ENCODE data around the gene NACA.

The NACA gene

DNA sequence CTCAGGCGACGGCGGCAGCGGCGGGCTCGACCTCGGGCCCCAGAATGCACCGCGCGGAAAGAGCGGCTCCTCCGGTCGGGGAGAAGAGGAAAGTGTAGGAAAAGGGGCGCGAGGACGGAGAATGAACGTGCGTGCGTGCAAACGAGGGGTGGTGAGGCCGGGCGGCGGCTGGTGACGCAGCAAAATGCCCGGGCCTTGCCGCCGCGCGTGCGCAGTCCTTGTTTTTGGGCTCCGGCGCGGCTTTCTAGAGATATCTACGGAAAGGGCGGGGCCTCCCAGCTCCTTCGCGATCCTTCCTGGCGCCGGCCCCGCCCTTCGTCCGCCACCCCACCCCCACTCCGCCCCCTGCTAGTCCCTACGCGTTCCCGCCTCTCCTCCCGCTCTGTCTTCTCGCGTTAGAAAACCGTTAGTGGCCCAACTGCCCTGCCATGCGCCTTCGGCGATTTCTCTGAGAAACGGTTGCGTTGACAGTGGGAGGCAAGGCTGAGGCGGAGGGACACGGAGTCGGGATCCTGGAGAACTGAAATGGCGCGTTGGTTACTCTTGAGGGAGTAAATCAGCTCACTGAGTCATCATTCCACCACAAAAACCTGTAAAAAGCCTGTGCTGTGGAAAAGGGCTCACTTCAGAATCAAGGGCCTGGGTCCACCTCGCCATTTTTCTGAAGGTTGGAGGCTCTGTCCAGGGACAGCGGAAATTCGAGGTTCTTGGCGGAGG, 36.8 kb downstream of the NACA start, which contains the start of gene PTGES3:
Gene PTGES3 (minus strand): TSS at position 156 of the 717 bp plus-strand sequence. CDS start 285 bp downstream, outside the sequence.
- DNase-seq (ENCODE audit: low read depth in 3 of 3, low spot score in 1 of 3) = peak; percentile 95 to 97 (median 96)

DNA sequence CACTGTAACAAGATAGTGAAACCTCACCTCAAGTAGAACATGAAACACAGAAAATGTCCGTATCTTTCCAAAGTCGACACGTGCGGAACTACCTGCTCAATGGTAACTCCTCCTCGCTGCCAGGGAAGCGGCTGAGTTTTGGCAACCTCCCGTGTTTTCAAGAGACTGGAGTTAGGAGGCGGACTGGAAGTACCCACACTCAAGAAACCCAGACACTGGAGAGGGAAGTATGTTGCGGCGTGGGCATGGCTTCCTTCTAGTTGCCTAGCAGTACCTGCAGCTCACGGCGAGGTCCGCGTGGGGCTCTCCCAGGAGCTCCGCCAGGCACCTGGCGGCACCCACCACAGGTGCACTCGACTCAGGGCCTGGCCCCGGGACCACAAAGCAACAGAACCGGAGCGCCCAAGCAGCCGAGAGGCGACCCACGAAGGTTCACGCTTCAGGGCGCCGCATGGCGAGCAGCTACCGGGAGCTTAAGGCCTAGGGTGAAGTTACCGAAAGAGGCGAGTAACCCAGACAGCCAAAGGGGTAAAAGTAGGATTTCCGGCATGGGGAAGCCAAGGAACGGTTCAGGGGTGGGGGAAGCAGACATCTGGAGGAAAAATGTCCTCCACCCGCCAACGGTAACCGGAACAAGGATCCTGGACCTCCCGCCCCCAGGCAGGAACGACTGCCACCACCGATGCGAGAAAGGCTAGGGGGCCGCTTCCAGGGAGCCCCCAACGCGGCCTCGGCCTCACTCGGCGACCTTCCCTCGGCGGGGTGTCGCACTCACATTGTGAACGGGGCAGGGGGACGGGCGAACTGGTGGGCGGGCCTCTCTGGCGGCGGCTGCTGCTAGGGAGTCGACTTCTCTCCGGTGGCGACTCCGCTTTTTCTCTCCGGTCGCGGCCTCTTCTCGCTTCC, 37.6 kb downstream of the NACA start:
- DNase-seq (ENCODE audit: low read depth in 3 of 3, low spot score in 1 of 3) = peak in 2 of 3 donors; percentile 23 to 39

DNA sequence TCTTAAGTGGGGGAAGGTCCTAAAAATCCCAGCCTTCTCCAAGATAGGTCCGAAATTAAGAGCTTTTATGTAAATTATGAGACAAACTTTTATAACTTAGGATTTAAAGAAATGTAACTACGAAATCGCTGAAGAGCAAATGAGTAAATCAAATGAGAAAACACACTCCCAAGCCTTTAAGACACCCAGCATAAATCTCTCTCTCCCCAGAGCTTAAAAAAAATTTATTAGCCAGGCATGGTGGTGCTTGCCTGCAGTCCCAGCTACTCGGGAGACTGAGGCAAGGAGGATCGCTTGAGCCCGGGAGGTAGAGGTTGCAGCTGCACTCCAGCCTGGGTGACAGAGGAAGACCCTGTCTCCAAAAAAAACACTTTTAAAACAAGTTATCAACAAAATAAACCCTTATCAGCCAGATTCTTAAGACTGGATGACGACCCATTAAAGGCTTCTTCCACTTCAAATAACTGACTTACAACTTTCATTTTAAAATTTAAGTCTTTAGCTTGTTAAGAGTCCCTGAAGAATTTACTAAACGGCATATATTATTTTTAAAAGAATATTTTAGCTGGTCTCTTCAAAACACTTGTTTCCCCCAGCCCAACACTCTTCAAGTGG, 40.2 kb downstream of the NACA start:
- no peak for DNase-seq (ENCODE audit: low read depth in 3 of 3, low spot score in 1 of 3)

DNA sequence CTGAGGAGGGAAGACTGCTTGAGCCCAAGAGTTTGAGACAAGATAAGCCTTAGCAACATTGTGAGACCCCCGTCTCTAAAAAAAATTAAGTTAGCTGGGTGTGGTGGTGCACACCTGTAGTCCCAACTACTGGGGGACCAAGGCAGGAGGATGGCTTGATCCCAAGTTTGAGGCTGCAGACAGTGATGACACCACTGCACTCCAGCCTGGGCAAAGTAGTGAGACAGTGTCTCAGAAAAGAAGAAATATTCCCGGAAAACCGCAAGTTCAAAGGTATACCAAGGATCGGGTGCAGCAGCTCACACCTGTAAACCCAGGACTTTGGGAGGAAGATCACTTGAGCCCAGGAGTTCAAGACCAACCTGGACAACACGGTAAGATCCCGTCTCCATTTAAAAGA, 42.8 kb downstream of the NACA start:
- DNase-seq (ENCODE audit: low read depth in 3 of 3, low spot score in 1 of 3) = no peak

DNA sequence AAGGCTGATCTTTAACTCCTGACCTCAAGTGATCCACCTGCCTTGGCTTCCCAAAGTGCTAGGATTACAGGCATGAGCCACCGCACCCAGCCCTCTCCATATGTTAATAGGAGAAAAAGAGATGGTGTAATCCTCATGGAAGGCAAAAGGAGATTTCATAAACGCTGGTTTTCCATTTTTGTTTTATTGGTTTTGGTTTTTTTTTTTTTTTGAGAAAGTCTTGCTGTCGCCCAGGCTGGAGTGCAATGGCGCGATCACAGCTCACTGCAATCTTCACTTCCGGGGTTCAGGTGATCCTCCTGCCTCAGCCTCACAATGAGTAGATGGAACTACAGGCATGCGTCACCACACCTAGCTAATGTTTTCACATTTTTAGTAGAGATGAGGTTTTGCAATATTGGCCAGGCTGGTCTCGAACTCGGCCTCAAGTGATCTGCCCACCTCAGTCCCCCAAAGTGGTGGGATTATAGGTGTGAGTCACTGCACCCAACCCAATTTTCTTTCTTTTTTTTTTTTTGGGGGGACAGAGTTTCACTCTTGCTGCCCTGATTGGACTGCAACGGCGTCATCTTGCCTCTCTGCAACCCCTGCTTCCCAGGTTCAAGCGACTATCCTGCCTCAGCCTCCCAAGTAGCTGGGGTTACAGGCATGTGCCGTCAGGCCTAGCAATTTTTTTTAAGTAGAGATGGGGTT, 45.1 kb downstream of the NACA start:
- DNase-seq (ENCODE audit: low read depth in 3 of 3, low spot score in 1 of 3) = no peak

DNA sequence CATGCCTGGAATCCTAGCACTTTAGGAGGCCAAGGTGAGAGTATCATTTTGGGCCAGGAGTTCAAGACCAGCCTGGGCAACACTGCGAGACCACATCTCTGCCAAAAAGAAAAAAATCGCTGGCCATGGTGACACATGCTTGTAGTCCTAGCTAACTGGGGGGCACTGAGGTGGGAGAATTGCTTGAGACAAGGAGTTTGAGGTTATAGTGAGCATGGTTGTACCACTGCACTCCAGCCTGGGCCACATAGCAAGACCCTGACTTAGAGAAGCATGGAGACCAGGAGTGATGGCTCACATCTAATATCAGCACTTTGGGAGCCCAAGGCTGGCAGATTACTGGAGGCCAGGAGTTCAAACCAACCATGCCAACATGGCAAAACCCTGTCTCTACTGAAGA, 46.2 kb downstream of the NACA start:
- no peak for DNase-seq (ENCODE audit: low read depth in 3 of 3, low spot score in 1 of 3)

DNA sequence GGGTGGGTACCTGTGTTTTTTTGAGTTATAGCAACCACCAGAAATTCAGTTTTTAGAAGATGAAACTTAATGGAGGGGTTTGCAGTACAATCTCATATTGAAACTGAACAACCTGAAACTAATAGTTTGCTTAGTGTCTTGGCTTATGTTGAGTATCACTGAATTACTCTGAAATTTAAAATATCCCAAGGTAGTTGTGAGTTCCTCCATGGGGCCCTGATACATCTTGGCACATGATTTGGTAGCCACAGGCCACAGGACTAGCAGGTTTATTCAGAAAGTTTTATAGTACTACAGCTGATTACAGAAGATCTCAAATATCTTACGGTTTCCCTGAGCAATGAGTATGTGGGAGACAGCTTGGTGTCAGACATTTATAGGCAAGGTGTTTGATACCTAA, 47.4 kb downstream of the NACA start:
- DNase-seq (ENCODE audit: low read depth in 3 of 3, low spot score in 1 of 3) = no peak

DNA sequence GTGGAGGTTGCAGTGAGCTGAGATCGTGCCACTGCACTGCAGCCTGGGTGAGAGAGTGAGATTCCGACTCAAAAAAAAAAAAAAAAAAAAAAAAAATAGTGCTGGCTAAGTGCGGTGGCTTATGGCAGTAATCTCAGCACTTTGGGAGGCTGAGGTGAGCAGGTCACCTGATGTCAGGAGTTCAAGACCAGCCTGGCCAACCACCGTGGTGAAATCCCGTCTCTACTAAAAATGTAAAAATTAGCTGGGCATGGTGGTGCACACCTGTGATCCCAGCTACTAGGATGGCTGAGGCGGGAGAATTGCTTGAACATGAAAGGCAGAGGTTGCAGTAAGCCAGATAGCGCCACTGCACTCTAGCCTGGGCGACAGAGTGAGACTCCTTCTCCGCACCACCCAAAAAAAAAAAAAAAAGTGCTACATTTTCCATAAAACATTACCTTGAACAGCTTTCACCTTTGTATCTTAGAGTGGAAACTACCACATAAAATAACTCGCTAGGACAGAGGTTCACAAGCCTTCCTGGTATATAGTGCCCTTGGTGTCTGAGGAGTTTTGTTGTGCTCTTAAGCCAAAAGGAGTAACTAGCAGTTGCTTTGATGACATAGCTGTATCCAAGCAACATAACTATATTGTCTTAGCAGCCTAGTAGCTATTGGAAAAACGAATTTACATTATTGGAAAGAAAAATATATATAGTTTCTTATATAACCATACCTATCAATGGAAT, 48.1 kb downstream of the NACA start:
- DNase-seq (ENCODE audit: low read depth in 3 of 3, low spot score in 1 of 3) = no peak

DNA sequence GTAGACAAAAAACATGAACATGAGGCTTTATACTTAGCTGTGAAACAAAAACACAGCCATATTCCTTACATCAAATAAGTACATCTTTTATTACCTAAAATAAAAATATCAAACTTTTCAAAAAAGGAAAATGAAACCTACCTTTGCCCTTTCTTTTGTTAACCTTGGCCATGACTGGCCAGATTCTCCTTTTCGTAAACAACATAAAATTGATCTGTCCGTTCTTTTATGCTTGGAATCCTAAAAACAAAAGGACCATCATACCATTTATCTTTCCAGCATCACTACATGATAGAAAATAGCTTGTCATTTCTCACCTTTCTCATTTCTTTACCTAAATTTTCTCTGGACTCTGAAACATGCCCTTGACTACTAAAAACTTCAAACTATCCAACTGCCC, 53.5 kb downstream of the NACA start:
- no peak for DNase-seq (ENCODE audit: low read depth in 3 of 3, low spot score in 1 of 3)

DNA sequence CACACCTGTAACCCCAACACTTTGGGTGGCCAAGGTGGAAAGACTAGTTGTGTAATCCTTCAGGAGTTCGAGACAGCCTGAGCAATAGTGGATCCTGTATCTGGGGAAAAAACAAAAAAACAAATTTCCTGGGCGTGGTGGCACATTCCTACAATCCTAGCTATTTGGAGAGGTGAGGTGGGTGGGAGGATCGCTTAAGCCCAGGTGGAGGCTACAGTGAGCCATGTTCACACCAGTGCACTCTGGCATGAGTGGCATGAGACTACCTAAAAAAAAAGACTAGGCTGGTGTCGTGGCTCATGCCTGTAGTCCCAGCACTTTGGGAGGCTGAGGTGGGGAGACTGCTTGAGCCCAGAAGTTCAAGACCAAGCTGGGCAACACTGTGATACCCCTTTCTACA, 54.3 kb downstream of the NACA start:
- DNase-seq (ENCODE audit: low read depth in 3 of 3, low spot score in 1 of 3) = no peak

DNA sequence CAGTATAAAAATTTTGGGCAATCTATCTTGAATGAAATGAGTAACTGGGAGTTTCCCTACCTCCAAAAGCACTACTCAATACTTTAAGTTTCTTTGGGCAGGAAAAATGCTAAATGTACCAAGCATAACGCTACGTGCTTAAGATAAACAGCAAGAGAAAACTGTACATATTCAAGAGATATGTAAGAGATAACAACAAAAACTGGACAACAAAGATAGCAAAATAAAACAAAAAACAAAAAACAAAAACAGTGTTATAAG, 57.0 kb downstream of the NACA start:
- no peak for DNase-seq (ENCODE audit: low read depth in 3 of 3, low spot score in 1 of 3)
